ENCODE measurements around the gene OOSP3. TPM values are rescaled to one million over a fixed set of nuclear protein-coding genes. Genes with fewer than 3 reads are reported as not detected.

Gene OOSP3
- total and polyA plus RNA-seq, 9 donors = not detected

GRCh38 chr11:59841514-59841913 is 37.1 kb upstream of the OOSP3 start:
- Histone ChIP-seq H3K27me3 (no peaks in the 10 kb centered on the region), H3K4me3 (no peak overlapping the region), H3K4me1 (ENCODE audit: insufficient read depth) (no peaks in the 10 kb centered on the region), H3K27ac (no peak overlapping the region), H3K9me3 (no peaks in the 10 kb centered on the region), H3K36me3 (no peaks in the 10 kb centered on the region)
- no peak for DNase-seq
- 89 to 90% (median 90%) methylated on average over 2 of the region's 2 CpGs for WGBS, 3 donors
- intact Hi-C loops (cut with DNase I) = loop anchor here in 1 of 4 donors (10.0 kb wide), 1 partner anchor 1183 kb away; no protein-coding TSS in a partner anchor
- TF ChIP-seq, protein P1, sequence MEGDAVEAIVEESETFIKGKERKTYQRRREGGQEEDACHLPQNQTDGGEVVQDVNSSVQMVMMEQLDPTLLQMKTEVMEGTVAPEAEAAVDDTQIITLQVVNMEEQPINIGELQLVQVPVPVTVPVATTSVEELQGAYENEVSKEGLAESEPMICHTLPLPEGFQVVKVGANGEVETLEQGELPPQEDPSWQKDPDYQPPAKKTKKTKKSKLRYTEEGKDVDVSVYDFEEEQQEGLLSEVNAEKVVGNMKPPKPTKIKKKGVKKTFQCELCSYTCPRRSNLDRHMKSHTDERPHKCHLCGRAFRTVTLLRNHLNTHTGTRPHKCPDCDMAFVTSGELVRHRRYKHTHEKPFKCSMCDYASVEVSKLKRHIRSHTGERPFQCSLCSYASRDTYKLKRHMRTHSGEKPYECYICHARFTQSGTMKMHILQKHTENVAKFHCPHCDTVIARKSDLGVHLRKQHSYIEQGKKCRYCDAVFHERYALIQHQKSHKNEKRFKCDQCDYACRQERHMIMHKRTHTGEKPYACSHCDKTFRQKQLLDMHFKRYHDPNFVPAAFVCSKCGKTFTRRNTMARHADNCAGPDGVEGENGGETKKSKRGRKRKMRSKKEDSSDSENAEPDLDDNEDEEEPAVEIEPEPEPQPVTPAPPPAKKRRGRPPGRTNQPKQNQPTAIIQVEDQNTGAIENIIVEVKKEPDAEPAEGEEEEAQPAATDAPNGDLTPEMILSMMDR (IDR thresholded peaks at IDR 0.05) = no peak
- TF ChIP-seq POLR2A (IDR thresholded peaks at IDR 0.05) = no peak
- TF ChIP-seq EP300 (IDR thresholded peaks at IDR 0.05) = no peak

GRCh38 chr11:59842316-59842715 is 36.3 kb upstream of the OOSP3 start:
- Histone ChIP-seq H3K27me3 (no peaks in the 10 kb centered on the region), H3K36me3 (no peaks in the 10 kb centered on the region), H3K9me3 (no peaks in the 10 kb centered on the region), H3K4me1 (ENCODE audit: insufficient read depth) (no peaks in the 10 kb centered on the region), H3K4me3 (no peak overlapping the region), H3K27ac (no peak overlapping the region)
- intact Hi-C loops (cut with DNase I) = loop anchor here in 1 of 4 donors (10.0 kb wide), 1 partner anchor 1182 kb away; no protein-coding TSS in a partner anchor
- WGBS, 3 donors = 51 to 66% (median 53%) methylated on average over 12 of the region's 12 CpGs
- no peak for DNase-seq
- TF ChIP-seq EP300 (IDR thresholded peaks at IDR 0.05) = no peak
- TF ChIP-seq POLR2A (IDR thresholded peaks at IDR 0.05) = no peak
- TF ChIP-seq, protein P1 (IDR thresholded peaks at IDR 0.05) = no peak

DNA sequence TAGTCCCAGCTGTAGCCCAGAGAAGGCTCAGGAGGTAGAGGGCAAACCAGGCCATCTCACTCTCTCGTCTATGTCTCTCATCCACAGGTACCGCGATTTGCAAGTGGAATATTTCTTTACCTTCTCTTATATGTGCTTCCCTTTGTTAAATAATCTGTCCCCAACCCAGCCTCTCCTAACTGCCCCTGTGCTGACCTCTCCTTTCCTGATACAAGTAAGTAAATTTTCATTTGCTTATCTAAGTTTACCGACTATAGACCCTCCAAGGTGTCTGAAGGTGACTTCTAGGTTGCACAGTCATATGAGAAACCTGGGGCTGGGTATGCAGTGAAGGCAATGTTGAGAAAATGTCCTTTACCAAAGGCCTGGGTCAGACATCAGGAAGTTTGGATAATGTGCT is 33.2 kb upstream of the OOSP3 start, which contains the start of gene CBLIF:
CBLIF (minus strand) TSS at position 101 of the 400 bp plus-strand sequence; CDS start at position 55, 46 bp downstream.
- no peak for TF ChIP-seq POLR2A (IDR thresholded peaks at IDR 0.05)
- TF ChIP-seq EP300 (IDR thresholded peaks at IDR 0.05) = no peak
- TF ChIP-seq, protein P1 (IDR thresholded peaks at IDR 0.05) = no peak
- intact Hi-C loops (cut with DNase I) = loop anchor here in 1 of 4 donors (10.0 kb wide), 1 partner anchor 1179 kb away; no protein-coding TSS in a partner anchor
- Histone ChIP-seq H3K36me3 (no peaks in the 10 kb centered on the region), H3K27ac (no peak within 1 kb of the TSS), H3K4me1 (ENCODE audit: insufficient read depth) (no peaks in the 10 kb centered on the region), H3K9me3 (no peaks in the 10 kb centered on the region), H3K27me3 (no peaks in the 10 kb centered on the region), H3K4me3 (no peak within 1 kb of the TSS)
- no peak for DNase-seq
- 86 to 91% (median 87%) methylated on average over 4 of the region's 4 CpGs for WGBS, 3 donors

- no peaks in the 10 kb centered on the region for H3K36me3 ChIP-seq
- TF ChIP-seq, protein P1 (IDR thresholded peaks at IDR 0.05) = no peak
- 61 to 64% (median 62%) methylated on average over 5 of the region's 5 CpGs for WGBS, 3 donors
- intact Hi-C loops (cut with DNase I) = loop anchor here in 1 of 4 donors (10.0 kb wide), 1 partner anchor 1178 kb away; no protein-coding TSS in a partner anchor
- H3K27ac ChIP-seq = no peak overlapping the region
- H3K4me3 ChIP-seq = no peak overlapping the region
- no peaks in the 10 kb centered on the region for H3K4me1 ChIP-seq (ENCODE audit: insufficient read depth)
- H3K27me3 ChIP-seq = no peaks in the 10 kb centered on the region
- H3K9me3 ChIP-seq = no peaks in the 10 kb centered on the region
- DNase-seq = no peak
Observed at GRCh38 chr11:59846556-59846955, 32.0 kb upstream of the OOSP3 start.

Data from ovary (tissue), 9 donors.